HEK293 (cell line): ENCODE measurements around the gene OPCML.

Source experiments
- CTCF ChIA-PET: fragments of 350-600 bp; formaldehyde crosslinking; extraction: SDS; loops from one replicate; lab custom pipeline; 2021; ENCODE audit warnings: antibody characterized with exemption; lab: Yijun Ruan, JAX
- POLR2A ChIA-PET: fragments of 300-600 bp; formaldehyde crosslinking; extraction: SDS; loops from one replicate; lab custom pipeline; 2020; ENCODE audit warnings: antibody characterized with exemption, inconsistent platforms; lab: Yijun Ruan, JAX
- H3K27ac ChIP-seq: fragments of 200-500 bp; sonication (Bioruptor generic); 2 replicates; pipeline ENCODE4 v1.5.1; 2014; ENCODE audit warnings: low read depth, low read length, control low read depth, inconsistent platforms; ENCODE audit errors: extremely low read depth
- H3K36me3 ChIP-seq, 2 experiments: fragments of 200-500 bp in 1 of 2; sonication (Bioruptor generic) in 1 of 2; 1 replicate in 1 of 2; 2 replicates in 1 of 2; pipeline ENCODE4 v1.5.1; 2014 to 2017; ENCODE audit warnings: inconsistent platforms in 2 of 2, low read length in 2 of 2; ENCODE audit not compliant: control insufficient read depth in 2 of 2, insufficient read depth in 1 of 2
- H3K4me1 ChIP-seq: fragments of 200-500 bp; sonication (Bioruptor generic); 2 replicates; pipeline ENCODE4 v1.5.1; 2014; ENCODE audit warnings: mild to moderate bottlenecking, low read length, inconsistent platforms; ENCODE audit not compliant: control insufficient read depth, insufficient read depth
- H3K4me3 ChIP-seq: 2 replicates; pipeline ENCODE4 v1.5.1; 2011; ENCODE audit warnings: low read depth, mild to moderate bottlenecking, control low read depth, low read length, moderate library complexity
- H3K9me3 ChIP-seq: fragments of 200-500 bp; sonication (Bioruptor generic); 2 replicates; pipeline ENCODE4 v1.5.1; 2014; ENCODE audit warnings: low read depth, low read length, inconsistent platforms; ENCODE audit not compliant: control insufficient read depth, insufficient read depth
- KLF16 ChIP-seq: fragments of 450-650 bp; formaldehyde crosslinking; IDR thresholded peaks from 2 replicates; pipeline ENCODE4 v1.5.1; 2017; ENCODE audit warnings: missing biosample characterization, missing genetic modification characterization
- MZF1 ChIP-seq: fragments of 450-650 bp; formaldehyde crosslinking; IDR thresholded peaks from 2 replicates; pipeline ENCODE4 v1.5.1; 2017; ENCODE audit warnings: missing biosample characterization, missing genetic modification characterization, borderline replicate concordance
- TRIM28 ChIP-seq: IDR thresholded peaks from 2 replicates; pipeline ENCODE4 v1.6.1; 2011; ENCODE audit warnings: low read length, control low read depth, borderline replicate concordance
- ZNF114 ChIP-seq: fragments of 450-650 bp; formaldehyde crosslinking; IDR thresholded peaks from 2 replicates; pipeline ENCODE4 v1.5.0; 2017; ENCODE audit warnings: missing biosample characterization, missing genetic modification characterization
- ZNF138 ChIP-seq: fragments of 450-650 bp; formaldehyde crosslinking; IDR thresholded peaks from 2 replicates; pipeline ENCODE4 v1.5.1; 2016; ENCODE audit warnings: missing biosample characterization, missing genetic modification characterization, borderline replicate concordance
- ZNF184 ChIP-seq: fragments of 450-650 bp; IDR thresholded peaks from 2 replicates; pipeline ENCODE4 v1.5.1; 2018; ENCODE audit warnings: missing biosample characterization, mild to moderate bottlenecking, missing genetic modification characterization
- ZNF202 ChIP-seq: fragments of 450-650 bp; formaldehyde crosslinking; IDR thresholded peaks from 2 replicates; pipeline ENCODE4 v1.5.1; 2016; ENCODE audit warnings: missing biosample characterization, missing genetic modification characterization, borderline replicate concordance
- ZNF214 ChIP-seq: fragments of 450-650 bp; formaldehyde crosslinking; IDR thresholded peaks from 2 replicates; pipeline ENCODE4 v1.5.1; 2017; ENCODE audit warnings: missing biosample characterization, mild to moderate bottlenecking, missing genetic modification characterization, borderline replicate concordance
- ZNF274 ChIP-seq, 2 experiments: fragments of 200-500 bp in 1 of 2; fragments of 450-650 bp in 1 of 2; sonication (Bioruptor generic) in 1 of 2; formaldehyde crosslinking in 1 of 2; IDR thresholded peaks; 2 replicates each; pipeline versions ENCODE4 v1.5.1 to v1.6.1; 2014 to 2016; ENCODE audit warnings: borderline replicate concordance in 1 of 2, inconsistent platforms in 1 of 2, low read length in 1 of 2, missing biosample characterization in 1 of 2, missing genetic modification characterization in 1 of 2
- ZNF341 ChIP-seq: fragments of 450-650 bp; formaldehyde crosslinking; IDR thresholded peaks from 2 replicates; pipeline ENCODE4; 2016; ENCODE audit warnings: low read depth, missing biosample characterization, missing genetic modification characterization
- ZNF530 ChIP-seq: fragments of 450-650 bp; formaldehyde crosslinking; IDR thresholded peaks from 2 replicates; pipeline ENCODE4 v1.5.1; 2016; ENCODE audit warnings: low read depth, missing biosample characterization, missing genetic modification characterization
- ZNF561 ChIP-seq: fragments of 450-650 bp; IDR thresholded peaks from 2 replicates; pipeline ENCODE4 v1.5.1; 2018; ENCODE audit warnings: missing biosample characterization, missing genetic modification characterization, borderline replicate concordance
- ZNF677 ChIP-seq: fragments of 450-650 bp; IDR thresholded peaks from 2 replicates; pipeline ENCODE4 v1.5.0; 2018; ENCODE audit warnings: missing biosample characterization, mild to moderate bottlenecking, missing genetic modification characterization, moderate library complexity
- ZSCAN30 ChIP-seq: fragments of 450-650 bp; IDR thresholded peaks from 2 replicates; pipeline ENCODE4 v1.5.1; 2018; ENCODE audit warnings: missing biosample characterization, mild to moderate bottlenecking, missing genetic modification characterization, moderate library complexity
- TF ChIP-seq, protein P1 (sequence below): fragments of 450-650 bp; formaldehyde crosslinking; IDR thresholded peaks from 2 replicates; pipeline ENCODE4 v1.5.1; 2016; ENCODE audit warnings: missing biosample characterization, missing genetic modification characterization
- TF ChIP-seq, protein P2 (sequence below): fragments of 450-650 bp; formaldehyde crosslinking; IDR thresholded peaks from 2 replicates; pipeline ENCODE4 v1.5.1; 2016; ENCODE audit warnings: missing biosample characterization, missing genetic modification characterization, borderline replicate concordance
- TF ChIP-seq, protein P3 (sequence below): fragments of 450-650 bp; formaldehyde crosslinking; IDR thresholded peaks from 2 replicates; pipeline ENCODE4 v1.5.1; 2016; ENCODE audit warnings: missing biosample characterization, missing genetic modification characterization

Gene OPCML

DNA sequence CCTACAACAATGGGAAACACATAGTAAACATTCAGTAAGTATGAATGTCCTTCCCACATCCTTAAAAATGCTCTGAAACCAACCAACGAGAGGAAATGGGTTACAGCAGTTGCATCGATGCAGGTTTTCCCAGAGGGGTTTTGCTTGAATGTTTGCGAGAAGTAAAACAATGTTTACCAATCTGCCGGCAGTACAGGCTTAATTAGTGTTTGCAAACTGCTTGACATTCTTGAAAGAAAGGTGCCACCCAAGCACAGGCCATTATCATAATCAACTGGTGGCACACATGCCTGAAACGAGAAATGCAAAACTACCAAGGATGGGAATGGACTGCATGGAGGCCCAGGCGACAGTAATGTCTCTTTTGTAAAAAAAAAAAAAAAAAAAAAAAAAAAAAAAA is 27.1 kb upstream of the OPCML start:
- TF ChIP-seq ZNF677 (no peak), ZNF214 (no peak), TRIM28 (no peak)
- Histone ChIP-seq H3K36me3 (no peaks in the 10 kb centered on the region), H3K9me3 (no peaks in the 10 kb centered on the region), H3K27ac (no peak overlapping the region), H3K4me1 (no peaks in the 10 kb centered on the region), H3K4me3 (no peak overlapping the region)
- POLR2A ChIA-PET: no interaction called here
- CTCF ChIA-PET: no interaction called here

DNA sequence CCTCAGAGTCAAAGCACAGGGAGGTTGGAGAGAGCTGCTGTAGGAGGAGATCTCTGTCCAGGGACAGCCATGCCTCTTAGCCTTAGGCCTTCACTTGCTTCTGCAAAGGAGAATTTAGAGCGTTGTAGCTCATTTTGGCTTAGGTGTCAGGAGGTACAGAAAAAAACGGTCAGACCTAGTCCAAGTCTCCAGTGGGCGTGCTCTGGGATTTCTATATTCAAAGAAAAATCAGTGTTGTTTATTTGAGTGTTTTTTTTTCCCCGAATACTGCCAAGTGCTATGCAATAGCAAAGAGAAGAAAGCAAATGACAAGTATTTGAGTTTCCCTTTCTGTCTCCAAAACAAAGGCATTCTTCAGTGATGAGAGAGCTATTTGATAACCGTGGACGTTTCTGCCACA is 22.7 kb upstream of the OPCML start:
- ChIA-PET CTCF (interaction anchor here (0.7 kb wide), 1 partner anchor 266 kb away, joined by 3 read pairs; no protein-coding TSS in a partner anchor), POLR2A (no interaction called here)
- TF ChIP-seq ZNF274 (IDR thresholded peaks at IDR 0.05; ENCODE audit: low read length) (no peak), ZNF274 (tag by site-specific recombination; IDR thresholded peaks at IDR 0.05; ENCODE audit: borderline replicate concordance) (no peak), ZNF114 (tag by site-specific recombination) (no peak), ZNF184 (tag by site-specific recombination) (no peak), ZNF530 (no peak), ZSCAN30 (no peak), ZNF138 (tag by site-specific recombination) (no peak), ZNF202 (tag by site-specific recombination) (no peak), ZNF341 (no peak), ZNF561 (tag by site-specific recombination) (no peak), MZF1 (tag by site-specific recombination) (no peak), KLF16 (no peak)
- TF ChIP-seq, protein P1, sequence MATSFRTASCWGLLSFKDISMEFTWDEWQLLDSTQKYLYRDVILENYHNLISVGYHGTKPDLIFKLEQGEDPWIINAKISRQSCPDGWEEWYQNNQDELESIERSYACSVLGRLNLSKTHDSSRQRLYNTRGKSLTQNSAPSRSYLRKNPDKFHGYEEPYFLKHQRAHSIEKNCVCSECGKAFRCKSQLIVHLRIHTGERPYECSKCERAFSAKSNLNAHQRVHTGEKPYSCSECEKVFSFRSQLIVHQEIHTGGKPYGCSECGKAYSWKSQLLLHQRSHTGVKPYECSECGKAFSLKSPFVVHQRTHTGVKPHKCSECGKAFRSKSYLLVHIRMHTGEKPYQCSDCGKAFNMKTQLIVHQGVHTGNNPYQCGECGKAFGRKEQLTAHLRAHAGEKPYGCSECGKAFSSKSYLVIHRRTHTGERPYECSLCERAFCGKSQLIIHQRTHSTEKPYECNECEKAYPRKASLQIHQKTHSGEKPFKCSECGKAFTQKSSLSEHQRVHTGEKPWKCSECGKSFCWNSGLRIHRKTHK (tag by site-specific recombination): no peak
- TF ChIP-seq, protein P2, sequence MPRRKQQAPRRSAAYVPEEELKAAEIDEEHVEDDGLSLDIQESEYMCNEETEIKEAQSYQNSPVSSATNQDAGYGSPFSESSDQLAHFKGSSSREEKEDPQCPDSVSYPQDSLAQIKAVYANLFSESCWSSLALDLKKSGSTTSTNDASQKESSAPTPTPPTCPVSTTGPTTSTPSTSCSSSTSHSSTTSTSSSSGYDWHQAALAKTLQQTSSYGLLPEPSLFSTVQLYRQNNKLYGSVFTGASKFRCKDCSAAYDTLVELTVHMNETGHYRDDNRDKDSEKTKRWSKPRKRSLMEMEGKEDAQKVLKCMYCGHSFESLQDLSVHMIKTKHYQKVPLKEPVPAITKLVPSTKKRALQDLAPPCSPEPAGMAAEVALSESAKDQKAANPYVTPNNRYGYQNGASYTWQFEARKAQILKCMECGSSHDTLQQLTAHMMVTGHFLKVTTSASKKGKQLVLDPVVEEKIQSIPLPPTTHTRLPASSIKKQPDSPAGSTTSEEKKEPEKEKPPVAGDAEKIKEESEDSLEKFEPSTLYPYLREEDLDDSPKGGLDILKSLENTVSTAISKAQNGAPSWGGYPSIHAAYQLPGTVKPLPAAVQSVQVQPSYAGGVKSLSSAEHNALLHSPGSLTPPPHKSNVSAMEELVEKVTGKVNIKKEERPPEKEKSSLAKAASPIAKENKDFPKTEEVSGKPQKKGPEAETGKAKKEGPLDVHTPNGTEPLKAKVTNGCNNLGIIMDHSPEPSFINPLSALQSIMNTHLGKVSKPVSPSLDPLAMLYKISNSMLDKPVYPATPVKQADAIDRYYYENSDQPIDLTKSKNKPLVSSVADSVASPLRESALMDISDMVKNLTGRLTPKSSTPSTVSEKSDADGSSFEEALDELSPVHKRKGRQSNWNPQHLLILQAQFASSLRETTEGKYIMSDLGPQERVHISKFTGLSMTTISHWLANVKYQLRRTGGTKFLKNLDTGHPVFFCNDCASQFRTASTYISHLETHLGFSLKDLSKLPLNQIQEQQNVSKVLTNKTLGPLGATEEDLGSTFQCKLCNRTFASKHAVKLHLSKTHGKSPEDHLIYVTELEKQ: no peak
- TF ChIP-seq, protein P3, sequence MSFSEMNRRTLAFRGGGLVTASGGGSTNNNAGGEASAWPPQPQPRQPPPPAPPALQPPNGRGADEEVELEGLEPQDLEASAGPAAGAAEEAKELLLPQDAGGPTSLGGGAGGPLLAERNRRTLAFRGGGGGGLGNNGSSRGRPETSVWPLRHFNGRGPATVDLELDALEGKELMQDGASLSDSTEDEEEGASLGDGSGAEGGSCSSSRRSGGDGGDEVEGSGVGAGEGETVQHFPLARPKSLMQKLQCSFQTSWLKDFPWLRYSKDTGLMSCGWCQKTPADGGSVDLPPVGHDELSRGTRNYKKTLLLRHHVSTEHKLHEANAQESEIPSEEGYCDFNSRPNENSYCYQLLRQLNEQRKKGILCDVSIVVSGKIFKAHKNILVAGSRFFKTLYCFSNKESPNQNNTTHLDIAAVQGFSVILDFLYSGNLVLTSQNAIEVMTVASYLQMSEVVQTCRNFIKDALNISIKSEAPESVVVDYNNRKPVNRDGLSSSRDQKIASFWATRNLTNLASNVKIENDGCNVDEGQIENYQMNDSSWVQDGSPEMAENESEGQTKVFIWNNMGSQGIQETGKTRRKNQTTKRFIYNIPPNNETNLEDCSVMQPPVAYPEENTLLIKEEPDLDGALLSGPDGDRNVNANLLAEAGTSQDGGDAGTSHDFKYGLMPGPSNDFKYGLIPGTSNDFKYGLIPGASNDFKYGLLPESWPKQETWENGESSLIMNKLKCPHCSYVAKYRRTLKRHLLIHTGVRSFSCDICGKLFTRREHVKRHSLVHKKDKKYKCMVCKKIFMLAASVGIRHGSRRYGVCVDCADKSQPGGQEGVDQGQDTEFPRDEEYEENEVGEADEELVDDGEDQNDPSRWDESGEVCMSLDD (tag by site-specific recombination): no peak

More for the DNA sequence above, 22.7 kb upstream of the OPCML start:
- Histone ChIP-seq H3K4me1 (no peaks in the 10 kb centered on the region), H3K4me3 (no peak overlapping the region), H3K9me3 (no peaks in the 10 kb centered on the region), H3K27ac (no peak overlapping the region), H3K36me3 (no peaks in the 10 kb centered on the region)
